ENCODE data around the gene PSMB11.

DNA sequence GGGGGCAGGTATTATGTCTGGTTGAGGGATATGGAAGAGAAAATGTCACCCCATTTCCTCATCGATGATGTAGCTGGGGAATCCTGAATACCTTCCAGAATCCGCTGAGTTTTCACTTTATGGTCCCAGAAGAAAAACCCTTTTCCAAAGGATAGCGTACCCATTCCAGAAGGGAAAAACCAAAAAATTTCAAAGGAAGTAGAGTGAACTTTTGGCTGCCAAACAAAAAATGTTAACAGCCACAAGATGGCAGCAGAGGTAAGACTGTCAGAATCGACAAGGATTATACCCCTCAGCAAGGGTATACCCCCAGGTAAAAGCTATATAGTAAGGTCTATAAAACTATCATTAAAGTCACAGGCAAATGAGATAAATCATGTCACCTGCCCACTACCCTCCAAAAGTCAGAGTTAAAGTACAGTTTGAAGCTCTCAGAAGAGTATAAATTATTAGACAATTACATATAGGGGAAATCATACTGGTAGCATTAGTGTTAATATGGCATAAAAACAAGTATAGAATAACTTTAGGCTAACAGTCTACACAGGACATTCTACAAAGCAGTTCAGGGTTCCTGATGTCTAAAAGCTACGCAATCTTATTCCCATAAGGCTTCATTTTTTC is 34.9 kb downstream of the PSMB11 start:
- no peak for TF ChIP-seq EZH2 (IDR thresholded peaks at IDR 0.05; ENCODE audit: borderline replicate concordance, control insufficient read depth, low read depth, low read length)
- TF ChIP-seq CBX5 (IDR thresholded peaks at IDR 0.05; ENCODE audit: low read depth): no peak
- TF ChIP-seq SMC3 (IDR thresholded peaks at IDR 0.05; ENCODE audit: borderline replicate concordance, low read length): peak; percentile 38; the same call in 1 of the 2 replicates
- no peak for TF ChIP-seq POLR2A (IDR thresholded peaks at IDR 0.05; ENCODE audit: low read depth, low read length)
- TF ChIP-seq, protein P1, sequence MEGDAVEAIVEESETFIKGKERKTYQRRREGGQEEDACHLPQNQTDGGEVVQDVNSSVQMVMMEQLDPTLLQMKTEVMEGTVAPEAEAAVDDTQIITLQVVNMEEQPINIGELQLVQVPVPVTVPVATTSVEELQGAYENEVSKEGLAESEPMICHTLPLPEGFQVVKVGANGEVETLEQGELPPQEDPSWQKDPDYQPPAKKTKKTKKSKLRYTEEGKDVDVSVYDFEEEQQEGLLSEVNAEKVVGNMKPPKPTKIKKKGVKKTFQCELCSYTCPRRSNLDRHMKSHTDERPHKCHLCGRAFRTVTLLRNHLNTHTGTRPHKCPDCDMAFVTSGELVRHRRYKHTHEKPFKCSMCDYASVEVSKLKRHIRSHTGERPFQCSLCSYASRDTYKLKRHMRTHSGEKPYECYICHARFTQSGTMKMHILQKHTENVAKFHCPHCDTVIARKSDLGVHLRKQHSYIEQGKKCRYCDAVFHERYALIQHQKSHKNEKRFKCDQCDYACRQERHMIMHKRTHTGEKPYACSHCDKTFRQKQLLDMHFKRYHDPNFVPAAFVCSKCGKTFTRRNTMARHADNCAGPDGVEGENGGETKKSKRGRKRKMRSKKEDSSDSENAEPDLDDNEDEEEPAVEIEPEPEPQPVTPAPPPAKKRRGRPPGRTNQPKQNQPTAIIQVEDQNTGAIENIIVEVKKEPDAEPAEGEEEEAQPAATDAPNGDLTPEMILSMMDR (IDR thresholded peaks at IDR 0.05 in 2 of 3, conservative IDR thresholded peaks at IDR 0.05 in 1 of 3; ENCODE audit: control insufficient read depth in 2 of 3, extremely low read depth in 1 of 3, insufficient read depth in 1 of 3, low read depth in 3 of 3, low read length in 3 of 3): peak; percentile 49 to 60 (median 59)
- TF ChIP-seq, protein P2, sequence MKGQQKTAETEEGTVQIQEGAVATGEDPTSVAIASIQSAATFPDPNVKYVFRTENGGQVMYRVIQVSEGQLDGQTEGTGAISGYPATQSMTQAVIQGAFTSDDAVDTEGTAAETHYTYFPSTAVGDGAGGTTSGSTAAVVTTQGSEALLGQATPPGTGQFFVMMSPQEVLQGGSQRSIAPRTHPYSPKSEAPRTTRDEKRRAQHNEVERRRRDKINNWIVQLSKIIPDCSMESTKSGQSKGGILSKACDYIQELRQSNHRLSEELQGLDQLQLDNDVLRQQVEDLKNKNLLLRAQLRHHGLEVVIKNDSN (IDR thresholded peaks at IDR 0.05; ENCODE audit: borderline replicate concordance, extremely low read length, insufficient read depth, low read depth, low read length): no peak
- no peak for TF ChIP-seq ZBTB40 (IDR thresholded peaks at IDR 0.05; ENCODE audit: borderline replicate concordance)
